SK-N-MC (cell line): ENCODE results near the gene MUCL1.
A peak's percentile ranks its signal among the peaks of the same experiment; 100 is the strongest.

Experiments
- DNase-seq: peaks from one replicate; pipeline ENCODE4 v3.0.0-alpha.2; 2011; ENCODE audit warnings: low read depth, low spot score
- H3K27ac ChIP-seq: fragments of 200-600 bp; sonication (generic); 2 replicates; pipeline ENCODE4 v1.5.1; 2016; ENCODE audit warnings: mixed run types
- H3K36me3 ChIP-seq: fragments of 200-600 bp; sonication (generic); 2 replicates; pipeline ENCODE4 v1.6.1; 2017; ENCODE audit warnings: antibody characterized with exemption, low read length, mixed read lengths; ENCODE audit not compliant: insufficient read depth
- H3K4me3 ChIP-seq: fragments of 200-600 bp; sonication (generic); 2 replicates; pipeline ENCODE4 v1.5.1; 2016
- H3K9ac ChIP-seq: fragments of 200-600 bp; sonication (generic); 2 replicates; pipeline ENCODE4 v1.8.0; 2017; ENCODE audit warnings: mixed run types, mixed read lengths; ENCODE audit not compliant: insufficient read length
- H3K9me3 ChIP-seq: fragments of 200-600 bp; sonication (generic); 2 replicates; pipeline ENCODE4 v1.6.1; 2017; ENCODE audit warnings: low read depth, mild to moderate bottlenecking, antibody characterized with exemption, low read length, moderate library complexity, mixed read lengths
- EZH2 ChIP-seq: fragments of 200-600 bp; sonication (generic); IDR thresholded peaks from one replicate; pipeline ENCODE4 v1.6.1; 2017; ENCODE audit warnings: antibody characterized with exemption
- FOXP2 ChIP-seq: optimal IDR thresholded peaks from 2 replicates; pipeline ENCODE3; 2011; ENCODE audit warnings: mild to moderate bottlenecking, moderate library complexity; ENCODE audit not compliant: insufficient read depth; ENCODE audit errors: extremely low read length, control extremely low read depth
- POLR2AphosphoS5 ChIP-seq: IDR thresholded peaks from 2 replicates; pipeline ENCODE4 v1.6.1; 2012; ENCODE audit warnings: mild to moderate bottlenecking, low read depth, low read length, borderline replicate concordance

MUCL1 gene, protein sequence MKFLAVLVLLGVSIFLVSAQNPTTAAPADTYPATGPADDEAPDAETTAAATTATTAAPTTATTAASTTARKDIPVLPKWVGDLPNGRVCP

DNA sequence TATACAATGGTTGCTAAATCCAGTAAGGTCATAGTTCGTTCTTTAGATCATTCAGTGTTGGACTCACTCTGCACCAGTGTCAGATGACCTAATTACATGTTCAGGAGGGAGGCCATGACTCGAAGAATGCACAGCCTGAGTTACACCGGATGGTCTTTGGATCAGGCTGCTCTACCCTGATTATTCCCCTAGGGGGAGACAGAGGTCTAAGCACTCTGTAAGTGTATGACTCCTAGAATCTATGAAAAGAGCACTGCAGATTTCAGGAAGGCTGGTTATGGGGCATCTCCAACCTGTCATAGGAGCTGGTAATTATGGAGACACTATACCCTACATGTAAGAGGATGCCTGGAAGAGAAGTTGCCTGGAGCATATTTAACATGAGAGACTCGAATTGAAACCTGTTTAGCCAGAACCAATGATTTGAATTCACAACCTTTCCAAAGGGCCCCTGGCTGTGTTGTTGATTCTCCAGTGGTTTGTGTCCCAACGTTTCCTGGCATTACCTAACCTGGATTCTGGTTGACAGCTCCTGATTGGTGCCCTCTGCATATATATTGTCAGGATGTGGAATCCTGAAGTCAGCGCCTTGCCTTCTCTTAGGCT, at the start of gene MUCL1:
TSS of gene MUCL1 (plus strand) at position 584 of the 606 bp plus-strand sequence. CDS start 67 bp downstream, outside the sequence.
- Histone ChIP-seq H3K4me3 (no peak within 1 kb of the TSS), H3K9ac (peak within 1 kb of the TSS; percentile 39), H3K27ac (no peak within 1 kb of the TSS), H3K36me3 (no peaks in the 10 kb centered on the region), H3K9me3 (no peaks in the 10 kb centered on the region)
- TF ChIP-seq POLR2AphosphoS5, result no peak
- TF ChIP-seq EZH2, result no peak
- TF ChIP-seq FOXP2, result no peak
- DNase-seq, result peak; percentile 68

DNA sequence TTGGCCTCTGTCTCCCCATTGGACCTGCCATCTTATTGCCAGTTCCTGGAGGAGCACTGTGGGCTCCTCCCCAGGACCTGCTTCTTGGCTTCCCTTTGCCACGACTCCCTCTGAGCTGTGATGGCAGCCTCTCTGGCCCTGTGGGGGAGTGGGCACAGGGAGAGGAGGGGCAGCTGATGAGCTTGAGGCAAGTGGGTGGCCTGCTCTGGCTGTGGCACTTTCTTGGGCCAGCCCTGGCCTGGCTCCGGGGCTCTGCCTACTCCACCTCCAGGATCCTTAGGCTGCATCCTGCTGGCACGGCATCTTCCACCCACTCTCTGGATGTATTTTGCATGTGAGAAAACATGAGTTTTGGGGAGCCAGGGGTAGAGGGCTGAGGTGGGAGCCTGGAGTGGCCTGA, 32.6 kb upstream of the MUCL1 start:
- no peak overlapping the region for H3K4me3 ChIP-seq
- no peak overlapping the region for H3K9ac ChIP-seq
- no peak for DNase-seq
- no peak overlapping the region for H3K27ac ChIP-seq
- TF ChIP-seq POLR2AphosphoS5 (no peak), EZH2 (no peak), FOXP2 (no peak)
- no peaks in the 10 kb centered on the region for H3K9me3 ChIP-seq
- no peaks in the 10 kb centered on the region for H3K36me3 ChIP-seq

DNA sequence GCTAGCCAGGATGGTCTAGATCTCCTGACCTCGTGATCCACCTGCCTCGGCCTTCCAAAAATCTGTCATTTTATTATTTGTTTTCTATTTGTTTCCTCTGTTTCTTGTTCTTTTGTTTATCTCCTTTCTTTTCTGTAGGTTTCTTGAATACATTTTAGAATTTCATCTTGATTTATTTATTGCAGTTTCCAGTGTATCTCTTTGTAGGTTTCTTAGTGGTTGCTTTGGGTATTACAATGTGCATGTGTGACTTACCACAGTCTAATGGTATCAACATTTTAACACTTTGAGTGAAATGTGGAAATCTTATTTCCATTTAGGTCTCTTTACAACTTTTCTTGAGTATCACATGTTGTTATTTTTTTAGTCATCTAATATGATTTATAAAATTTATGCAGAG, 29.9 kb upstream of the MUCL1 start:
- Histone ChIP-seq H3K27ac (no peak overlapping the region), H3K9ac (no peak overlapping the region), H3K36me3 (no peaks in the 10 kb centered on the region), H3K9me3 (no peaks in the 10 kb centered on the region), H3K4me3 (no peak overlapping the region)
- no peak for DNase-seq
- TF ChIP-seq POLR2AphosphoS5 (no peak), FOXP2 (no peak), EZH2 (no peak)

DNA sequence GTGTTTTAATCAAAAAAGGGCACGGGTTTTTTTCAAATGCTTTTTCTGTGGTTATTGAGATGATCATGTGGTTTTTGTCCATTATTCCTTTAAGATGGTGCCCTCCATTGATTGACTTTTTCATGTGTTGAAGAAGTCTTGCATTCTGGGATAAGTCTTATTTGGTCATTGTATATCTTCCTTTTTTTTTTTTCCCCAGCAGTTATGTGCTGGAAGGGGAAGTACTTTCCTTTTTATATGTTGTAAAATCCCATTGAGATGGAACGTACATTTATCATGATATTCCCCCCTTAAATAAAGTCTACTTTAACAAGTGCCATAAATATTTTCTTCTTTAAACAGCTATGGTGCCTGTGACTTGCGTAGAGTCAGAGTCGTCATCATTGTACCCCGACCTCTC, 24.8 kb upstream of the MUCL1 start:
- Histone ChIP-seq H3K4me3 (no peak overlapping the region), H3K36me3 (no peaks in the 10 kb centered on the region), H3K9me3 (no peaks in the 10 kb centered on the region), H3K27ac (no peak overlapping the region), H3K9ac (no peak overlapping the region)
- DNase-seq, result no peak
- TF ChIP-seq FOXP2 (no peak), EZH2 (no peak), POLR2AphosphoS5 (no peak)

DNA sequence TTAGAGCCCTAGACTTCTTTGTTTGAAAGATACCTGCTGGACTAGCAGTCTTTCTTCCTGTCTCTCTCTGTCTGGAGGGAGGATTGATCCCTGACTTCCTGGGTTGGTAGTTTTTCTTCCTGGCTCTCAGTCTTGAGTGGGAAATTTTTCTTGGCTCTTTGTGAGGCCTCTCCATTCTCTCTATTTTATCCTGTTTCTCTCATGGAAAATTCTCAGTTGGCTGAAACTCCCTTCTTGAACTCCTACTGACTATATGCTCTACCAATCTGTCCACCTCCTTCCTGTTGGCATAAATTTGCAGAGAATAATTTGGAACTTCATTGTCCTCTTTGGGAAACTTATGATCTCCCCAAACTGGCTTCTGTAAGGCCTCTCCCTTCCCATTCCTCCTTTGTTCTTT, 24.1 kb upstream of the MUCL1 start:
- DNase-seq, result no peak
- Histone ChIP-seq H3K9me3 (no peaks in the 10 kb centered on the region), H3K27ac (no peak overlapping the region), H3K36me3 (no peaks in the 10 kb centered on the region), H3K9ac (no peak overlapping the region), H3K4me3 (no peak overlapping the region)
- TF ChIP-seq EZH2 (no peak), FOXP2 (no peak), POLR2AphosphoS5 (no peak)

DNA sequence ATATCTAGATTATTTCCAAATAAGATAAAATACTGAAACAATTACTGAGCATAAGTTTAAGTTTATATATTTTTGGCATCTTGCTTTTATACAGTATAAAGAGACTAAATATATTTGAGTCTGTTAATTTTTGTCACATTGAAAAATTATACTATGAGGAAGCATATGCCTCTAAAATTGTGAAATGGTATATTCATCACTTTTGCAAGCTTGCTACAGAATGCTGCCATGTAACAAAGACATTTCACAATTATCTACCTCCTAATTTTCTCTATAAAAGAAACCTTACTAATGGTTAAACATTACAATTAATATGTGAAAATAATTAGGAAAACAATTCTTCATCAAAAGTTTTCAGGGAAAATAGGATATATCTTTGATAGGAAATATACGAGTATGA, 22.7 kb upstream of the MUCL1 start:
- Histone ChIP-seq H3K4me3 (no peak overlapping the region), H3K27ac (no peak overlapping the region), H3K9me3 (no peaks in the 10 kb centered on the region), H3K9ac (no peak overlapping the region), H3K36me3 (no peaks in the 10 kb centered on the region)
- no peak for TF ChIP-seq EZH2
- no peak for TF ChIP-seq POLR2AphosphoS5
- no peak for TF ChIP-seq FOXP2
- DNase-seq, result no peak

DNA sequence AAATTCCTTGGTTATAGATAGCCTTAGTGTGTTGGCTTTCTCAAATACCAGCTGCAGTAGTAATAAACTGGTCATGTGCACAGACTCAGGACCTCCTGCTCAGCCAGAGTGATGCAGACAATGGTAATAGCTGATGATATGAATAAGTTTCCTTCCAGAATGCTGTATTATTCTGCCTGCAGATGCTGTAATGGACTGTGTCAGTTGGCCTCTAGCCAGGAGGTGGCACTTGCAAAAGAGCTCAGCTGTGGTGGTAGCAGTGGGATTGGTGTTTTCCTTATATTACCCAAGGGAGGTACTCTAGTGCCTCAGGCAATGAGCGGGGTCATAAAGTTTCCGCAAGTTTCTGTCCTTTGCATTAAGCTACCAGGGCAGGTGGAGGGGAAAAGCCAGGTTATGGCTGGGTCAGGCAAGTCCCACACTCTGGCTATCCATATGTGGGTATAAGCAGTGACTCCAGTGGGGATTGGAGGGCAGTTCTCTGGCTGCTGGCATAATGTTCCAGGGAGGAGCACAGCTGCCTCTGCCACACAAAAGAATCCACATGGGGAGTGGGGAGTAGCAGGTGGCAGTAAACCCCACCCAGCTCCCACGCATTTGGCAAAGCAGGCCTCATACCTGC, 14.0 kb upstream of the MUCL1 start:
- Histone ChIP-seq H3K4me3 (no peak overlapping the region), H3K9me3 (no peaks in the 10 kb centered on the region), H3K36me3 (no peaks in the 10 kb centered on the region), H3K9ac (no peak overlapping the region), H3K27ac (no peak overlapping the region)
- TF ChIP-seq FOXP2 (no peak), EZH2 (no peak), POLR2AphosphoS5 (no peak)
- DNase-seq, result peak; percentile 34

DNA sequence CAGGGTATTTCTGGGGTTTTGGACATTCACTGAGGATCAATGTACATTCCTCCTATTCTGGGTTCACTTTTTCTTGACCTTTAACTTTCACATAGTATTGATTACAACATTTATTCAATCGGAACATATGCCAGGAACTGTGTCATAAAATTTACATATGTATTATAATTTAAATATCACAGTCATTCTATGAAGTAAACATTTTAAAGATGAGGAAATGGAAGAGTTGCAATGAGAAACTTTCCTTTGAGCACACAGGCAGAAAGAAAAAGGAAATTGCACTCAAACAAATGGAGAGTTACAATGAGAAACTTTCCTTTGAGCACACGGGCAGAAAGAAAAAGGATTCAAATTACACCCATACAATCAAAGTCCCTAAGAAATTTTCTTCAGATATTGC, 3.1 kb downstream of the MUCL1 start:
- no peak overlapping the region for H3K9ac ChIP-seq
- no peaks in the 10 kb centered on the region for H3K9me3 ChIP-seq
- no peak overlapping the region for H3K4me3 ChIP-seq
- no peaks in the 10 kb centered on the region for H3K36me3 ChIP-seq
- no peak for DNase-seq
- no peak overlapping the region for H3K27ac ChIP-seq
- TF ChIP-seq POLR2AphosphoS5 (no peak), EZH2 (no peak), FOXP2 (no peak)

DNA sequence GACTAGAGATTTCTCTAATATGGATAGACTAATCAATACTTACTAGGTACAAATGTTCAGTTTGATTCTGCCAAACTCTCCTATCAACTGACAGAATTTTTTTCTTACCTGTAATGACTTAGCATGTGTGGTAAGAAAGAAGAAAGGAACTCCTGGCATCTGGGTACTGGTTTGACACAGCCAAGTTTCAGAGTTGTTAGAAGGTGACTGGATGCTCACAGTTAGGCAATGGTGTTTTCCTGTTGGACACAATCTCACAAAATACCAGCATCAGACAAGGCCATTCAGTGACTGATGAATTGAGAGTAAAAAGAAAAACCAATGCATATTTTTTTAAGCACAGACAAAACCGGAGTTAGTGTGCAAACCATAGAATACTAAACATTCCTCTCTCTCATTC, 4.2 kb downstream of the MUCL1 start:
- H3K4me3 ChIP-seq, result no peak overlapping the region
- no peak overlapping the region for H3K27ac ChIP-seq
- no peak for DNase-seq
- H3K36me3 ChIP-seq, result no peaks in the 10 kb centered on the region
- H3K9me3 ChIP-seq, result no peaks in the 10 kb centered on the region
- TF ChIP-seq FOXP2, result no peak
- TF ChIP-seq EZH2, result no peak
- no peak for TF ChIP-seq POLR2AphosphoS5
- no peak overlapping the region for H3K9ac ChIP-seq
